Measurements from ENCODE around the gene PLEKHF1.
"Not testable (repeated sequence)": the region's sequence is repeated elsewhere in the genome, so short reads cannot be mapped to it uniquely, and the experiment has no call there.

The PLEKHF1 gene

GRCh38 chr19:29704562-29705558 is 39.6 kb downstream of the PLEKHF1 start:
- no peak for DNase-seq

GRCh38 chr19:29705706-29706105 is 40.4 kb downstream of the PLEKHF1 start:
- DNase-seq, result no peak

- DNase-seq, result no peak
These were observed 41.4 kb downstream of the PLEKHF1 start for GRCh38 chr19:29706635-29707034.

DNA sequence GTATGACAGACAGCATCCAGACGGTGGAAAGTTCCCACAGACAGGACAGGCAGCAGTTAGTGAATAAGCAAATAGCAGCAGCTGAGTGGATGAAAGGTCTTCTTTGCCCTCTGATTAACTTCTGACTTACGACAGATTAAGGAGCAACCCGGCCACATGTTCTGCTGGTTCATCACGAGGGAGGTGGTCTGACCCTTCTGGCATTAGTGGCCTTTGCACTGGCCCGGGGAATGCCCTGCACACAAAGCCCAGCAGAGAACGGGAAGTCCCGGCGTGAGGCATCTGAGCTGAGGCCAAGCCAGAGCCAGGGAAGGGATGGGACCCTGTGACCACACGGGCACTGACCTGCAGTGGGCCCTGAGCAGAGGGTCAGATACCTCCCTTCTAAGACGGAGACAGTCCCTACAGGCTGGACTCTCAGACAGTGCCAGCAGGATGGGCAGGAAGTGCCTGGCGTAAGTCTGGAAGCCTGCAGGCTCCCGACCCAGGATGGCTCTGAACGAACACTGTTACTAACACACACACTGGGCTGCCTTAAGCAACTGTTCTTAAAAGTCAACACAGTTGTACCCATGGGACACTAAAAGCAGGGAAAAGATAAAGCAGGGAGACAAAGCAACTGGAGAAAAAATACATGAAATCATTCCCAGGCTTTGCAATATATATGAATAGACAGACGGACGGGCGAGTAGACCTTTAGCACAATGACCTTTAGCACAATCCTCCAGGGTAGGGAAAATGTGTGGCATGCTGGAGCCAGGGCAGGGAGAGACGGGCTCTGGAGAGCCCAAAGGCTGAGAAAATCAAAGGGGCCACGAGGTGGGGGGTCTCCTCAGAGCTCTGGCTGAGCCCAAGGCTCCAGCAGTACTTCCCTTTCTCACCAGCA is 43.5 kb downstream of the PLEKHF1 start:
- DNase-seq, result no peak

- DNase-seq, result not testable (repeated sequence)
These were observed 44.2 kb downstream of the PLEKHF1 start for GRCh38 chr19:29709440-29709798.

DNA sequence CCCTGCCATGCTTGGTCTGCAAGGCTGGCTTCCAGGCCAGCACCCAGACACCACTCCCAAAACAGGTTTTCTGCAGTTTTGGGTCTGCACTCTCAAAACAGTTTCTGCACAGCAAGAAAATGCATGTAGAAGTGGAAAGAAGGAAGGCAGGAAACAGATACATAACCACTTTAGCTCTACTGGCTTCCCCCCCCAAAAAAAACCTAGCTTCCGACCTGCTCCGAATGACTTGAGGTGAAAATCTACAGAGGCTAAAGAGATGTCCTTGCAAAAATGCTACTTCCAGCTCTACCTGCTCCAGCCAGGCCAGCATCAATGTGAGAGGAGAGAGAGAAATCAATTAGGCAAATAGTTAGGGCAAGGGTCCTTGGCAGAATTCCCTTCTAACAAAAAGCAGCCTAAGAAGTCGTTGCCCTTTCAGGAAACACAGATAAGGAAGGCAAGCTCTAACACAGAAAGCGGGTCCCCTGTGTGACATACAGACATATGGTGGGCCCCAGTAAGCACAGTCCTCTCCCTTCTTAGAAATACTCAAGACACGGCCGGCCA is 46.4 kb downstream of the PLEKHF1 start:
- DNase-seq, result no peak

DNA sequence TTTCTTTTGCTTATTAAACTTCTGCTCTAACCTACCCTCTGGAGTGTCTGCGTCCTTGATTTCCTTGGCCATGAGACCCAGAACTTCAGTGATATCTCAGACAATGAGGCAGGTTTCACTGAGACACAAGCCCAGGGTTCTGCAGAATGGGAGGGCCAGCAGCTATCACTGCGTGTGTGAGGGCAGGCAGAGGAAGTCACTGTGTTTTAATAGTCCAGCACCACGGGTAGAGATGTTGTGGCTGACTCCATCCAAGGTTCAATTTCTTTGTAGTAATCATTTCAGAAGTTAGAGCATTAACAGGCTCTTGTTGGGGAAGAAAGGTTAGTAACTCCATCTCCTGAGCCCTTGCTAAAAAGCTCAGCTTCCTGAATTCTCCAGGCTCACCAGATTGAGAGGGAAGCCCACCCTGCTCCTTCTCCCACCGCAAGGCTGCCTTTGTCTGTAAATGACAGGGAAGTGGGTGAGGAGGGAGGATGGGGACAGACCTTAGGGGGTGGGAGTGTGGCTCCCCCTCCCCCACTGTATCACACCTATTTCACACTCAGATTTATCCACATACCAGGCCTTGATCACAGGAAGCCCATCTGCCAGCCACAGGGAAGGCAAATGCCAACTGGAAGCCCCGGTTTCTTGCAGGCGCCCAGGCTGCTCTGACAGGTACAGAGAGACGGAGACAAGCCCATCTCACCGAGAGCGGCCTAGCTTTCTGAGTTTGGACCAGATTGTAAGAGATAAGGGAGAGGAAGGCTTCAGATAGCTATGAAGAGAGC is 47.7 kb downstream of the PLEKHF1 start:
- DNase-seq, result no peak

GRCh38 chr19:29714371-29714952 is 49.2 kb downstream of the PLEKHF1 start:
- no peak for DNase-seq

GRCh38 chr19:29714953-29715700 is 49.9 kb downstream of the PLEKHF1 start, which contains the start of gene C19orf12:
C19orf12 (minus strand) TSS chr19:29715261; CDS start chr19:29708413, 6,848 bp downstream.
- DNase-seq, result peak; percentile 23

- DNase-seq, result no peak
These were observed 50.7 kb downstream of the PLEKHF1 start for GRCh38 chr19:29715701-29716581.

DNA sequence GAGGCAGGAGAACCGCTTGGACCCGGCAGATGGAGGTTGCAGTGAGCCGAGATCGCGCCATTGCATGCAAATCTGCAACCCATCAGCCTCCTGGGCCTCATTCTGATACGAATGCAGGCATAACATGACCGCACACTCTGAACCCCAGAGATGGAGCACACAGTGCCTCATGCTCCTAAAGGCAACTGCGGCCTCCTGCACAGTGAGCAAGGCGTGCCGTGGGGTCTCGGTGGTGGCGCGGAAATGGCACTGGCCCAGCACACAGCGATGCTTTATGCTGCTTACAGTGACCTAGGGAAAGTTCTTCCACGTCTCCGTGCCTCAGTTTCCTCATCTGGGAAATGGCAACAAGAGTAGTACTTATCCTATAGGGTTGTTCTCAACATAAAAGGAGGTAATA is 51.8 kb downstream of the PLEKHF1 start:
- no peak for DNase-seq

DNA sequence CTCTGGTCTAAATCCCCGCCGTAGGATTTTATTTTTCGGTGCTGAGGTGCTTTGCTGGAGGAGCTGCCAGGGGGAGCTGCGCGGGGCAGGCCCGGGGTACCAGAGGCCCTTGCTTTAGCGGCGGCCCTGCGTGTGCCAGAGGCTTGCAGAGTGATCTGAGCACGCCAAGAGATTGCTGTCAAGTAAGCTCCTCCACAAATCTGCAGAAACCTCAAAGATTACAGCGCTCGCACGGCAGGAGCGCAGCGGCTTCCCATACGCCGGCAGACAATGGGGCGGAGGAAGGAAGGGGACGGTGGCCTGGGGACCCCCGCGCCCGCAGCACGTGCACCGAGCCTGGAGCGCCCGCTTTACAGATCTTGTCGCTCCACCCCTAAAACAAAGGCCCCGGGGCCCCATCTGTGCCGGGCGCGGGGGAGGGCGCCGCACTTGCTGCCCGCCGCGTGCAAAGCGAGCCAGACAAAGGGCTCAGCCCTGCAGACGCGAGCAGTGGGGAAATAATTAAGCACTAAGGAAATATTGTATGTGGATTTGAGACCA is 58.9 kb downstream of the PLEKHF1 start:
- no peak for DNase-seq

DNA sequence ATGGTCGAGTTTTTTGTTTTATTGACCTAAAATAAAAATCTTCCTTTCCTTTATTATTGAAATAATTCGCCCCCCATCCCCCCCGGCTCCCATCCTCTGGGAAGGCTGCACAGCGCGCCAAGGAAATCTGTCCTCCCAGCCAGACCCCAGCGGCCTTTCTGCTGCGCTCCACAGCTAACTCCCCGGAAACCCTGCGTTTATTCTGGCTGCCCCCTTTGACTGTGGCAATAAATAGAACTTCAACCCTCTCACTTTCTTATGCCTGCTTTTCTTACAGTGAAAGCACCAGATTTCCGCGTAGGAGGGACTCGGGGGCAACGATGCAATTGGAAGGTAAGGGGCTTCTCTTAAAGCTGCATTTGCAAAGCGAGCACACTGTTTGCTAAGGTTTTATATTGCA is 59.5 kb downstream of the PLEKHF1 start:
- no peak for DNase-seq

Data from HCEC 1CT (cell line).